Chondrocyte (in vitro differentiated cells): ENCODE measurements around the gene CCDC63. TPM values are rescaled to one million over a fixed set of nuclear protein-coding genes. Genes with fewer than 3 reads are reported as not detected.

Source experiments
- DNase-seq: peaks from one replicate; pipeline ENCODE4 v3.0.0; 2021; ENCODE audit warnings: mixed read lengths, low spot score
- H3K27ac Mint-ChIP-seq: one replicate; pipeline ENCODE4 v1.8.0; 2021; ENCODE audit warnings: mild to moderate bottlenecking, moderate library complexity, mixed read lengths; ENCODE audit not compliant: unreplicated experiment
- H3K27me3 Mint-ChIP-seq: 2 replicates; pipeline ENCODE4 v1.8.0; 2021; ENCODE audit warnings: low read depth, mixed read lengths
- H3K36me3 Mint-ChIP-seq: 2 replicates; pipeline ENCODE4 v1.8.0; 2021; ENCODE audit warnings: low read depth, mixed read lengths
- H3K4me1 Mint-ChIP-seq: 2 replicates; pipeline ENCODE4 v1.8.0; 2021; ENCODE audit warnings: low read depth, mild to moderate bottlenecking, mixed read lengths
- H3K4me3 Mint-ChIP-seq: one replicate; pipeline ENCODE4 v1.8.0; 2021; ENCODE audit warnings: mild to moderate bottlenecking, moderate library complexity, mixed read lengths; ENCODE audit not compliant: unreplicated experiment
- H3K9me3 Mint-ChIP-seq: 2 replicates; pipeline ENCODE4 v1.8.0; 2021; ENCODE audit warnings: low read depth, mixed read lengths
- CTCF ChIP-seq: fragments of 200-600 bp; sonication (generic); IDR thresholded peaks from 2 replicates; pipeline ENCODE4 v1.5.0; 2021; ENCODE audit warnings: antibody characterized with exemption, mild to moderate bottlenecking, moderate library complexity
- total RNA-seq: library from RNA; stranded (reverse); gene quantifications from 3 replicates; pipeline ENCODE4 v1.2.1, GENCODE V29; 2021

Gene CCDC63
- total RNA-seq, 1 donor from 2014 or later, result not detected

- Mint-ChIP-seq H3K4me1 (peaks cover 15% of the 10 kb centered on the region), H3K27me3 (peaks cover 51% of the 10 kb centered on the region), H3K36me3 (no peaks in the 10 kb centered on the region), H3K27ac (no peak overlapping the region), H3K9me3 (no peaks in the 10 kb centered on the region), H3K4me3 (no peak overlapping the region)
- no peak for DNase-seq
- no peak for TF ChIP-seq CTCF
These were observed 1.6 kb downstream of the CCDC63 start for GRCh38 chr12:110848314-110848923.

DNA sequence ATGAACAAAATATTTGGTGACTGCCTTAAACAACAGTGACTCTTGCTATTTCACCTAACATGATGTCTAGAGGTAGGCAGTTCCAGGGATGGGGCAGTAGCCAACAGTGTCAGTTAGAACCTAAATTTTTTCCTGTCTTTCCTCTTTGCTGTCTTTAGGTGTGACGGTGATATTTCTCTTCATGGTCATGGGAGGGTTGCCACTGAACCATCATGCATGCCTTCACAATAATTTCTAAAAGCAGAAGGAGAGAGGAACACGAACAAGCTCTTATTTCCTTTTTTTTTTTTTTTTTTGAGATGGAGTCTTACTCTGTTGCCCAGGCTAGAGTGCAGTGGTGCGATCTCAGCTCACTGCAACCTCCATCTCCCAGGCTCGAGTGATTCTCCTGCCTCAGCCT, 2.4 kb downstream of the CCDC63 start:
- H3K27me3 Mint-ChIP-seq, result peaks cover 48% of the 10 kb centered on the region

DNA sequence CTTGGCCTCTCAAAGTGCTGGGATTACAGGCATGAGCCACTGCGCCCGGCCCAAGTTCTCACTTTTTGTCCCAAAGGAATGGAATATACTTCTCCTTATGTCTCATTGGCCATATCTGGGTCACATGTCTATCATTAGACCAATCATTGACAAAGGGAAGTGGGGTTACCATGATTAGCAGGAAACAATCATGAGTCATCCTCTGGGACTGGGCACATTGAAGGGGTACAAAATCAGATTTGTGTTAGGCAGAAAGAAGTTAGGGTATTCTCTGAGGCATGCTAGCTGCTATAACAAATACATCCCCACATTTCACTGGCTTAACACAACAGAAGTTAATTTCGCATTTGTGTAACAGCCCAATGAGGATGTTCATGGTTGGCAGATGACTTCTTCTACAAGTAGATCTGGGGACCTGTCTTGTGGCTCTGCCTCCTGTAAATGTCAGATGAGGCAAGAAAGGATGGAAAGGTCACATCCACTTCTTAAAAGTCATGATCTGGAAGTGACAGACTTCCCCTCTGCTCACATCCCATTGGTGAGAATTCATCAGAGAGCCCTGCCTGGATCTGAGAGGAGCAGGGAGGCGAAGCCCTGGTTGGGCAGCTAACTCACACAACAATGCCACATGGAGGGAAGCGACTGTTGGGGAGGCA, 3.1 kb downstream of the CCDC63 start:
- Mint-ChIP-seq H3K4me3 (no peak overlapping the region), H3K27me3 (peaks cover 42% of the 10 kb centered on the region), H3K4me1 (peaks cover 11% of the 10 kb centered on the region), H3K9me3 (no peaks in the 10 kb centered on the region), H3K36me3 (no peaks in the 10 kb centered on the region), H3K27ac (no peak overlapping the region)
- no peak for DNase-seq
- TF ChIP-seq CTCF, result no peak

More for the DNA sequence above, 2.4 kb downstream of the CCDC63 start:
- Mint-ChIP-seq H3K27ac (no peak overlapping the region), H3K4me3 (no peak overlapping the region), H3K9me3 (no peaks in the 10 kb centered on the region), H3K36me3 (no peaks in the 10 kb centered on the region), H3K4me1 (peaks cover 15% of the 10 kb centered on the region)
- no peak for TF ChIP-seq CTCF
- DNase-seq, result no peak

DNA sequence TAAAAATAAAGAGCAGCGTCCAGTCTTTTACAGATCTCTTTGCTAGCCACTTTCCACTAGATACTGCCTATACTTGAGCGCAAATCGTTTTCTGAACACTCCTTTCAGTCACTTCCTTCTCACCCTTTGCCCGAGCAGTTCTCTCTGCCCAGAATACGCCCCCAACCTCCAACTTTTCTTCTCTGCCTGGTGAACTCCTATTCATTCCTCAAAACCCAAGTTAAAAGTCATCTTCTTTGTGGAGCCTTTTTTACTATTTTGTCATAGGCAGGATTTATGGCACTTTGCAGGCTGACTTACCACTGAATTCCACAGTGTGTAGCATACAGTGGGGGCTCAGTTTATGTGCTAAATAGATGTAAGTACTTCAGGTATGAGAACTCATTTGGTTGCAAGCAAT, 4.0 kb downstream of the CCDC63 start:
- no peak for TF ChIP-seq CTCF

GRCh38 chr12:110853836-110854235, 7.0 kb downstream of the CCDC63 start:
- TF ChIP-seq CTCF, result no peak
- Mint-ChIP-seq H3K4me1 (no peaks in the 10 kb centered on the region), H3K4me3 (no peak overlapping the region), H3K27ac (no peak overlapping the region), H3K27me3 (peaks cover 25% of the 10 kb centered on the region), H3K9me3 (no peaks in the 10 kb centered on the region), H3K36me3 (no peaks in the 10 kb centered on the region)
- DNase-seq, result no peak

More for the DNA sequence above, 4.0 kb downstream of the CCDC63 start:
- no peaks in the 10 kb centered on the region for H3K9me3 Mint-ChIP-seq
- peaks cover 4% of the 10 kb centered on the region for H3K4me1 Mint-ChIP-seq
- no peak overlapping the region for H3K4me3 Mint-ChIP-seq
- H3K27me3 Mint-ChIP-seq, result peaks cover 35% of the 10 kb centered on the region
- no peak for DNase-seq
- H3K27ac Mint-ChIP-seq, result no peak overlapping the region
- no peaks in the 10 kb centered on the region for H3K36me3 Mint-ChIP-seq
